GM21825 (cell line): ENCODE results near the gene SAMD13.

Experiments
- ATAC-seq: cut with Tn5 transposase; IDR thresholded peaks from one replicate; pipeline ENCODE4 v1.9.1; 2021; ENCODE audit warnings: mild to moderate bottlenecking, moderate library complexity; ENCODE audit not compliant: unreplicated experiment

Gene SAMD13

GRCh38 chr1:84339503-84339902 is 38.0 kb downstream of the SAMD13 start:
- no peak for ATAC-seq

- no peak for ATAC-seq
Observed at GRCh38 chr1:84344286-84344685, 42.8 kb downstream of the SAMD13 start.

- no peak for ATAC-seq
Observed at GRCh38 chr1:84345220-84345619, 43.7 kb downstream of the SAMD13 start.

GRCh38 chr1:84347271-84347931 is 45.9 kb downstream of the SAMD13 start:
- ATAC-seq, result no peak

- ATAC-seq, result no peak
Observed at GRCh38 chr1:84347932-84348555, 46.5 kb downstream of the SAMD13 start.

- ATAC-seq, result no peak
Observed at GRCh38 chr1:84348759-84349158, 47.3 kb downstream of the SAMD13 start.

- no peak for ATAC-seq
Observed at GRCh38 chr1:84350104-84350503, 48.6 kb downstream of the SAMD13 start.

- no peak for ATAC-seq
Observed at GRCh38 chr1:84350550-84350949, 49.0 kb downstream of the SAMD13 start.

- no peak for ATAC-seq
Observed at GRCh38 chr1:84352298-84353106, 51.0 kb downstream of the SAMD13 start.

GRCh38 chr1:84353695-84354094 is 52.2 kb downstream of the SAMD13 start:
- ATAC-seq, result no peak

- ATAC-seq, result no peak
Observed at GRCh38 chr1:84355556-84355955, 54.0 kb downstream of the SAMD13 start.

- ATAC-seq, result no peak
Observed at GRCh38 chr1:84356881-84357280, 55.4 kb downstream of the SAMD13 start.

GRCh38 chr1:84358695-84359094 is 57.2 kb downstream of the SAMD13 start:
- no peak for ATAC-seq

- ATAC-seq, result no peak
Observed at GRCh38 chr1:84360316-84360715, 58.8 kb downstream of the SAMD13 start.

- no peak for ATAC-seq
Observed at GRCh38 chr1:84361796-84362195, 60.3 kb downstream of the SAMD13 start.

- no peak for ATAC-seq
Observed at GRCh38 chr1:84363019-84363418, 61.5 kb downstream of the SAMD13 start.

- no peak for ATAC-seq
Observed at GRCh38 chr1:84363622-84364021, 62.1 kb downstream of the SAMD13 start.

- ATAC-seq, result no peak
Observed at GRCh38 chr1:84365225-84366221, 64.0 kb downstream of the SAMD13 start.

GRCh38 chr1:84366786-84367185 is 65.3 kb downstream of the SAMD13 start:
- ATAC-seq, result no peak

- ATAC-seq, result no peak
Observed at GRCh38 chr1:84367219-84367618, 65.7 kb downstream of the SAMD13 start.

GRCh38 chr1:84368441-84368840 is 66.9 kb downstream of the SAMD13 start:
- ATAC-seq, result no peak
